H9 (cell line): ENCODE measurements around the gene UMAD1. TPM values are rescaled to one million over a fixed set of nuclear protein-coding genes. Genes with fewer than 3 reads are reported as not detected.

Source experiments
- DNase-seq: peaks from one replicate; pipeline ENCODE4 v3.0.0-alpha.2; 2017
- H2AFZ ChIP-seq: one replicate; pipeline ENCODE4 v1.6.1; 2013; ENCODE audit warnings: mild to moderate bottlenecking, low read length, control low read depth, moderate library complexity
- H2AK5ac ChIP-seq: 2 replicates; pipeline ENCODE4 v1.6.1; 2013; ENCODE audit warnings: low read length, control low read depth, mixed read lengths; ENCODE audit not compliant: insufficient read length
- H2BK120ac ChIP-seq: one replicate; pipeline ENCODE4 v1.6.1; 2013; ENCODE audit warnings: low read depth, mild to moderate bottlenecking, low read length, control low read depth, inconsistent platforms; ENCODE audit not compliant: poor library complexity, severe bottlenecking
- H2BK12ac ChIP-seq: 2 replicates; pipeline ENCODE4 v1.6.1; 2013; ENCODE audit warnings: low read length, control low read depth, mixed read lengths, low read depth; ENCODE audit not compliant: insufficient read length
- H2BK15ac ChIP-seq: 2 replicates; pipeline ENCODE4 v1.6.1; 2013; ENCODE audit warnings: low read depth, low read length, control low read depth
- H2BK20ac ChIP-seq: one replicate; pipeline ENCODE4 v1.6.1; 2013; ENCODE audit warnings: low read depth, mild to moderate bottlenecking, low read length, control low read depth, inconsistent platforms; ENCODE audit not compliant: poor library complexity, severe bottlenecking
- H2BK5ac ChIP-seq: 2 replicates; pipeline ENCODE4 v1.6.1; 2013; ENCODE audit warnings: low read length, control low read depth, mixed read lengths; ENCODE audit not compliant: insufficient read length
- H3K14ac ChIP-seq: 2 replicates; pipeline ENCODE4 v1.6.1; 2013; ENCODE audit warnings: low read length, control low read depth; ENCODE audit not compliant: insufficient read depth
- H3K18ac ChIP-seq: 2 replicates; pipeline ENCODE4 v1.6.1; 2013; ENCODE audit warnings: low read depth, mild to moderate bottlenecking, mixed read lengths, low read length, control low read depth; ENCODE audit not compliant: insufficient read length
- H3K23ac ChIP-seq: 2 replicates; pipeline ENCODE4 v1.6.1; 2013; ENCODE audit warnings: low read length, control low read depth, mixed read lengths, low read depth; ENCODE audit not compliant: insufficient read length
- H3K23me2 ChIP-seq: 2 replicates; pipeline ENCODE4 v1.6.1; 2013; ENCODE audit warnings: low read depth, mild to moderate bottlenecking, mixed read lengths, low read length, control low read depth; ENCODE audit not compliant: insufficient read length, poor library complexity, severe bottlenecking
- H3K27ac ChIP-seq: 2 replicates; pipeline ENCODE4 v1.5.1; 2013; ENCODE audit warnings: low read length, control low read depth, mixed read lengths, low read depth; ENCODE audit not compliant: insufficient read length
- H3K27me3 ChIP-seq: 2 replicates; pipeline ENCODE4 v1.6.1; 2013; ENCODE audit warnings: low read length, control low read depth, inconsistent platforms; ENCODE audit not compliant: insufficient read depth
- H3K4ac ChIP-seq: 2 replicates; pipeline ENCODE4 v1.6.1; 2013; ENCODE audit warnings: low read depth, mild to moderate bottlenecking, control low read depth, inconsistent platforms, low read length, moderate library complexity
- H3K4me1 ChIP-seq: 2 replicates; pipeline ENCODE4 v1.6.1; 2013; ENCODE audit warnings: low read length, control low read depth, inconsistent platforms; ENCODE audit not compliant: insufficient read depth
- H3K4me2 ChIP-seq: 2 replicates; pipeline ENCODE4 v1.6.1; 2013; ENCODE audit warnings: low read length, control low read depth, mixed read lengths; ENCODE audit not compliant: insufficient read length, insufficient read depth
- H3K56ac ChIP-seq: 2 replicates; pipeline ENCODE4 v1.6.1; 2013; ENCODE audit warnings: low read depth, mild to moderate bottlenecking, mixed read lengths, low read length, control low read depth; ENCODE audit not compliant: insufficient read length
- H3K79me1 ChIP-seq: 2 replicates; pipeline ENCODE4 v1.6.1; 2013; ENCODE audit warnings: low read depth, mild to moderate bottlenecking, moderate library complexity, low read length, control low read depth, inconsistent platforms; ENCODE audit not compliant: insufficient read depth, poor library complexity, severe bottlenecking
- H3K79me2 ChIP-seq: 2 replicates; pipeline ENCODE4 v1.6.1; 2013; ENCODE audit warnings: low read length, control low read depth, inconsistent platforms; ENCODE audit not compliant: insufficient read depth
- H3K9ac ChIP-seq: 2 replicates; pipeline ENCODE4 v1.6.1; 2013; ENCODE audit warnings: low read length, control low read depth, mixed read lengths; ENCODE audit not compliant: insufficient read length; ENCODE audit errors: extremely low read depth
- H3K9me3 ChIP-seq: one replicate; pipeline ENCODE4 v1.6.1; 2013; ENCODE audit warnings: low read depth, low read length, inconsistent platforms; ENCODE audit not compliant: control insufficient read depth
- H3T11ph ChIP-seq: one replicate; pipeline ENCODE4 v1.6.1; 2013; ENCODE audit warnings: mild to moderate bottlenecking, low read length, control low read depth, inconsistent platforms
- H4K20me1 ChIP-seq: one replicate; pipeline ENCODE4 v1.6.1; 2013; ENCODE audit not compliant: control insufficient read depth, insufficient read length, insufficient read depth
- H4K5ac ChIP-seq: 2 replicates; pipeline ENCODE4 v1.6.1; 2013; ENCODE audit warnings: low read depth, mild to moderate bottlenecking, mixed read lengths, low read length, control low read depth; ENCODE audit not compliant: insufficient read length
- H4K8ac ChIP-seq: replicated peaks from 2 replicates; pipeline ENCODE4 v1.6.1; 2013; ENCODE audit warnings: low read length, control low read depth, mixed read lengths, low read depth; ENCODE audit not compliant: insufficient read length
- H4K91ac ChIP-seq: 2 replicates; pipeline ENCODE4 v1.6.1; 2013; ENCODE audit warnings: low read depth, mild to moderate bottlenecking, moderate library complexity, mixed read lengths, low read length, control low read depth; ENCODE audit not compliant: insufficient read length
- H3K27ac Mint-ChIP-seq, 3 experiments: 2 replicates in 2 of 3; 3 replicates in 1 of 3; pipeline ENCODE4 v1.8.0; 2020 to 2021; ENCODE audit warnings: mixed read lengths in 3 of 3, mild to moderate bottlenecking in 1 of 3, moderate library complexity in 1 of 3
- H3K27me3 Mint-ChIP-seq: 2 replicates; pipeline ENCODE4 v1.8.0; 2021; ENCODE audit warnings: low read depth, mild to moderate bottlenecking, moderate library complexity, mixed read lengths
- H3K36me3 Mint-ChIP-seq, 3 experiments: 2 replicates in 2 of 3; 3 replicates in 1 of 3; pipeline ENCODE4 v1.8.0; 2020 to 2021; ENCODE audit warnings: low read depth in 3 of 3, mixed read lengths in 3 of 3; ENCODE audit not compliant: insufficient read depth in 1 of 3
- H3K4me1 Mint-ChIP-seq, 2 experiments: 2 replicates each; pipeline ENCODE4 v1.8.0; 2020; ENCODE audit warnings: mixed read lengths in 2 of 2
- H3K4me3 Mint-ChIP-seq, 2 experiments: 2 replicates in 1 of 2; 3 replicates in 1 of 2; pipeline ENCODE4 v1.8.0; 2020 to 2021; ENCODE audit warnings: mild to moderate bottlenecking in 2 of 2, mixed read lengths in 2 of 2, moderate library complexity in 1 of 2
- H3K9me3 Mint-ChIP-seq, 2 experiments: 2 replicates in 1 of 2; 3 replicates in 1 of 2; pipeline ENCODE4 v1.8.0; 2020; ENCODE audit warnings: mild to moderate bottlenecking in 2 of 2, mixed read lengths in 2 of 2, moderate library complexity in 1 of 2
- CTCF ChIP-seq: fragments of 200-600 bp; sonication (generic); conservative IDR thresholded peaks from 3 replicates; pipeline ENCODE4 v1.8.0; 2021; ENCODE audit warnings: antibody characterized with exemption, mild to moderate bottlenecking
- WGBS: extraction: QIAGEN DNeasy Blood & Tissue Kit; methylation state at CpG from one replicate; pipeline ENCODE4 v1.1.7; 2013; ENCODE audit warnings: missing lambda C conversion rate, low lambda C conversion rate, mixed read lengths; ENCODE audit not compliant: insufficient read length; ENCODE audit errors: extremely low coverage; 5-methylcytosine and 5-hydroxymethylcytosine counted together
- total RNA-seq: library from RNA; stranded (reverse); gene quantifications from 2 replicates; pipeline ENCODE4 v1.2.1, GENCODE V29; 2021

Gene UMAD1
- total RNA-seq, 1 experiment from 2014 or later = 8.9 TPM

GRCh38 chr7:7653593-7654187, 13.1 kb downstream of the UMAD1 start:
- Histone ChIP-seq H3K4me1 (no peaks in the 10 kb centered on the region), H3K4ac (no peak overlapping the region), H4K5ac (no peak overlapping the region), H3K23me2 (no peaks in the 10 kb centered on the region), H2BK5ac (no peak overlapping the region), H2AFZ (no peak overlapping the region), H4K8ac (no peak overlapping the region), H2BK120ac (no peak overlapping the region), H2BK20ac (no peak overlapping the region), H3K27me3 (no peaks in the 10 kb centered on the region), H4K20me1 (no peaks in the 10 kb centered on the region), H2AK5ac (no peak overlapping the region), H4K91ac (no peak overlapping the region), H3K9ac (no peak overlapping the region), H3K18ac (no peak overlapping the region), H3T11ph (no peak overlapping the region), H2BK15ac (no peak overlapping the region), H3K9me3 (no peaks in the 10 kb centered on the region), H3K79me2 (no peaks in the 10 kb centered on the region; the same call in 1 of the 2 replicates), H3K23ac (no peak overlapping the region), H3K56ac (no peak overlapping the region), H3K27ac (no peak overlapping the region), H3K14ac (no peak overlapping the region), H3K4me2 (no peak overlapping the region), H2BK12ac (no peak overlapping the region), H3K79me1 (peaks cover 4% of the 10 kb centered on the region)
- DNase-seq = peak; percentile 66
- peaks cover 11 to 21% of the 10 kb centered on the region in 2 experiments; a peak in 3 of 4 replicates for H3K4me1 Mint-ChIP-seq
- no CpG with 5 or more reads among the region's 3 CpGs for WGBS
- no peak overlapping the region for H3K27ac Mint-ChIP-seq
- no peak overlapping the region for H3K4me3 Mint-ChIP-seq
- peaks cover 14 to 21% (median 17%) of the 10 kb centered on the region in 3 experiments for H3K36me3 Mint-ChIP-seq
- peak; percentile 81 for TF ChIP-seq CTCF
- peaks cover 14 to 21% of the 10 kb centered on the region in 2 experiments for H3K9me3 Mint-ChIP-seq
- no peaks in the 10 kb centered on the region for H3K27me3 Mint-ChIP-seq
